Activated CD8-positive, alpha-beta memory T cell treated with anti-CD3 and anti-CD28 coated beads for 24 hours (primary cell): ENCODE results near the gene CA7.
"Not testable (repeated sequence)": the region's sequence is repeated elsewhere in the genome, so short reads cannot be mapped to it uniquely, and the experiment has no call there.

ENCODE experiments used
- DNase-seq: peaks from one replicate; pipeline ENCODE4 v3.0.0-alpha.2; 2020

Gene CA7

DNA sequence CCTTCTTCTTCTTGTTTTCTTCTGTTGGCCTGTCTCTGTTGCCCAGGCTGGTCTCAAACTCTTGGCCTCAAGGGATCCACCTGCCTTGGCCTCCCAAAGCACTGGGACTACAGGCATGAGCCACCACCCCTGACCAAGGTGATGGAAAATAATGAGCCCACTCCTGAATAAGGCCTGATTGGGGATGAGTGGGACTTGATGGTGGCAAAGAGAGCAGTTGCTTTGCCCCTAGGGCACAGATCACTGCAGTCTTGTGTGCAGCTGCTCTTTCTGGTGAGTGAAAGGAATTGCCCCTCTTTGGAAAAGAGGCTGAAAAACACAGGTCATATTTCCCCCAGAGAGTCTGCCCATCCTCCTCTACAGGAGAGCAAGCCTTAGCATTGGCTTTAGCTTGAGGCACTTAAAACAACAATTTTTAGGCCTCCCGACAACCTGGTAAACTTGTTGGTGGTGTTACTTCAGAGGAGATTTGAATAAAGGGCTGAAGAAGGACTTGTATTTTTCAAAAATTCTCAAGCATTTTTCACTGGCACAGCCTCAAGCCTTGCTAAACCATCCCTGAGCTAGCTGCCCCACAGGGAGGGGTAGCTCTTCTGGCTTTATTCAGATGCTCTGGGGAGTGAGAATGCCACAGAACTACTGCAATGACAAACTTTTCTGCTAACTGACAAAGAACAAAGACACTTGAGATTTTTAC lies 30.0 kb downstream of the CA7 start:
- peak; percentile 70 for DNase-seq

DNA sequence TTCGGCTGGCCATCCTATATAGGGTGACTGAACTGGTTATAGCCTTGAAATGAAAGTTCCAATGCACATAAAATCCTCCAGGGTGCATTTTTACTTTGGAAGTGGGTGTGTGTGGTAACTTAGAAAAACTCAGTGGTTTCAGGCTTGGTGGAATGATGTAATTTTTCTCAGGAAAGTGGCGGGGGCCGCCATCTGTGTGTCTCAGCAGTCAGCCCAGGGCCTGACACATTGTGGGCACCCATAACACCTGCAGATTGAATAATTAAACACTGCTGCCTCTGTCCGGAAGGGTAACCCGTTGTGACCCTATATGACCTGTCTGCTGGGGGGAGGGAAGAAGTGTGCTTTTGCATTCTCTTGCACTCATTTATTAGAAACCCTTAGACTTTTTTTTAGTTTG lies 33.9 kb downstream of the CA7 start:
- peak; percentile 78 for DNase-seq

DNA sequence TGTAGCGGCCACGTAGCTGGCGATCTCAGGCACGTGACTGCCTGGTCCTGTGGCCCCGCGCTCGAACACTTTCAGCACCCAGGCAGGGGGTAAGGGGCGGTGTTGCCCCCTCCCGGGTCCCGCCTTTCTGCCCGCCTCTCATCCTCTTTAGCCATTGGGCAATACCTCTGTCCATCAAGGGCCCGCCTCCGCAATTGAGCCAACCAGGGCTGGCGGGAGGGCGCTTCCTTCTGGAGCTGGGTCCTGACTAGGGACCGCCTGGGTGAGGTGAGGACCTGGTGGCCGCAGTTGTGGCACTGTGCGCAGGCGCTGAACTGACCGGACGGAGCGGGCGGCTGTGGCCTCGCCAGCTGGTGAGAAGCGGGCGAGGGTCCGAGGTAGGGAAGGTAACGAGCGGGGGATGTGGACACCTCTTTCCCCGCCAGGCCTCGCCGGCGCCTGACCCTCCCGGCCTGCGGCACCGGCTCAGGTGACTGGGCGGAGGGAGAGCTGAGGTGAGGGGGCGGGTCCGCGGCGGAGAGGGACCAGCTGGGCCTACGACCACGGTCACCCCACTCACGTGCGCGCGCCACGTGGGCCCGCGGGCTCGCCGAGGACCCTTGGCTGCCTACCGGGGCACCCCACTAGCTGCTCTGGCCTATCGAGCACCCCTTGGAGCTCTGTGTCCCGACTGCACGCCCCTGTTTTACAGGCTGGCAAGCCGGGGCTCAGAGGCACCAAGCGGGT lies 36.2 kb downstream of the CA7 start, which contains the start of gene PDP2:
Gene PDP2 (plus strand): TSS at position 228 of the 726 bp plus-strand sequence. CDS start 3,770 bp downstream, outside the sequence.
- DNase-seq = peak; percentile 97

DNA sequence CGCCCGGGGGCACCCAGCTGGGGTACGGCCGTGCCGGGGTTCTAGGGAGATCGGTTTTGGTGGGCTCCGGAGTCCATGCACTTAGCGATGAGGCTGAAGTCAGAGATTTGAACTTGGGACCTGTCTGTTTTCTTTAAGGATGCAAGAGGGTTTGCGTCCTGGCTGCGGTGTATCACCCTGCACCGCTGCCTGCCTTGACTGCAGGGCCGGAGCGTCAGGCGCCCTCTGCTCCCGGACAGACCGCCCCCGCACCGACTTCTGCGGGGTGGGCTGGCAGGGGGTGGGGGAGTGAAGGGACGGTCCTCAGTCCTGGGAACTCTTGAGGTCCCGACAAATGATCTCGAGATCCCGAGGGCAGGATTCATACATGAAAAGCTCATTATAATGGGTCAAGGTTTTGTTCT lies 36.8 kb downstream of the CA7 start:
- no peak for DNase-seq

DNA sequence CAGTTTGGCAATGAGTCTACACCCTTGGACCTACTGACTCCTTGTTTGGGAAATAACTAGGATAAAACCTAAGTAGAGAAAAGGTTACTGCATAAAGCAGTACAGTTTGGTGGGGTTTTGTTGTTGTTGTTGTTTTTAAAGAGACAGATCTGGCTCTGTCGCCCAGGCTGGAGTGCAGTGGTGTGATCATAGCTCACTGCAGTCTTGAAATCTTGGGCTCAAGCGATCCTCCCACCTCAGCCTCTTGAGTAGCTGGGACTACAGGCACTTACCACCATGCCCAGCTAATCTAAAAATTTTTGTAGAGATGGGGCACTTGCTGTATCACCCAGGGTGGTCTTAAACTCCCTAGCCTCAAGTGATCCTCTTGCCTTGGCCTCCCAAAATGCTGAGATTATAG lies 37.3 kb downstream of the CA7 start:
- no peak for DNase-seq

DNA sequence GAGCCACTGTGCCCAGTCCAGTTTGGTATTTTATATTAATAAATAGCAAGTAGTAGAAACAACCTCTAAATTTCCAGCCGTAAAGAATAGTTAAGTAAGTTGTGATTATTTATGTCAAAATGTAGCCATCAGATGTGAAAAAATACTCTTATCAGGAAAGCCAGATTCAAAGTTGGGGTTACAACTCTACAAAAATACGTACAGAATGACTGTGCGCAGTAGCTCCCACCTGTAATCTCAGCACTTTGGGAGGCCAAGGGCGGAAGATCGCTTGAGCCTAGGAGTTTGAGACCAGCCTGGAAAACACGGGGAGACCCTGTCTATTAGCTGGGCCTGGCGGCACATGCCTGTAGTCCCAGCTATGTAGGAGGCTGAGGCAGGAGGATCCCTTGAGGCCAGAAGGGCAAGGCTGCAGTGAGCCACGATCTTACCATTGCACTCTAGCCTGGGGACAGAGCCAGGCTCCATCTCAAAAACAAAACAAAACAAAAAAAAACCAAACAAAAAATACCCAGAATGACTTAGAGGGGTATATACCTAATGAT lies 37.8 kb downstream of the CA7 start:
- DNase-seq = no peak

DNA sequence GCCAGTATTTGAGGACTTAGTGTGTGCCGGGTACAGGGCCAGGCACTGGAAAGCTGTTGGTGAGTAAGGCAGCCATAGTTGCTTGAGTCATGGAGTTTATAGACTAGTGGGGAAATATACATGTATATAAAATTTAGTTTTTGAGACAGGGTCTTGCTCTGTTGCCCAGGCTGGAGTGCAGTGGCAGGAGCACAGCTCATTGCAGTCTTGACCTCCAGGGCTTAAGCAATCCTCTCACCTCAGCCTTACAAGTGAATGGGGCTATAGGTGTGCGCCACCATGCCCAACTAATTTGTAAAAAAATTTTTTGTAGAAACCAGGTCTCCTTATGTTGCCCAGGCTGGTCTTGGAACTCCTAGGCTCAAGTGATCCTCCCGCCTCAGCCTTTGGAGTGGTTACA lies 38.5 kb downstream of the CA7 start:
- DNase-seq = no peak

DNA sequence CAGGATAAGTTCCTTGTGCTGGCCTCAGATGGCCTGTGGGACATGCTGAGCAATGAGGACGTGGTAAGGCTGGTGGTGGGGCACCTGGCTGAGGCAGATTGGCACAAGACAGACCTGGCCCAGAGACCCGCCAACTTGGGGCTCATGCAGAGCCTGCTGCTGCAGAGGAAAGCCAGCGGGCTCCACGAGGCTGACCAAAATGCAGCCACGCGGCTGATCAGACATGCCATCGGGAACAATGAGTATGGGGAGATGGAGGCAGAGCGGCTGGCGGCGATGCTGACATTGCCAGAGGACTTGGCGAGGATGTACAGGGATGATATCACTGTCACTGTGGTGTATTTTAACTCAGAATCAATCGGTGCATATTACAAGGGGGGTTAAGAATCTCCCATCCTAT lies 41.3 kb downstream of the CA7 start:
- no peak for DNase-seq

DNA sequence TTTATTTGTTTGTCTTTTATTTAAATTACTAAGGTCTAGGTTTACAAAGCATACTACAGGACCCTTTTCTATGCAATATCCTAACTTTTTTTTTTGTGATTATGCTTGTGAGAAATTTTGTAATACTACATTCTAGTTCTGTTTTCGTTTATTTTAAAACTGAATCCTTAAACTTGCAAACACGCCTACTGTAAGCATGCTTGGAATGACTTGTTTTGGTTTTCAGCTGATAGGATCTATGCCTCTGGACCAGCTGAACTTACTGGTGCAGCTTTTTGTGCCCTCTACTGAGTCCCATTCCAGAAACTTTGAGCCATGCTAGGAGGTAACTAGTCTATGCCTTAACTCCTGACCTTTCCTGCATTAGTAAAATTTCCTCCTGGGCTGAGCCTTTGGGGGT lies 42.1 kb downstream of the CA7 start:
- no peak for DNase-seq

DNA sequence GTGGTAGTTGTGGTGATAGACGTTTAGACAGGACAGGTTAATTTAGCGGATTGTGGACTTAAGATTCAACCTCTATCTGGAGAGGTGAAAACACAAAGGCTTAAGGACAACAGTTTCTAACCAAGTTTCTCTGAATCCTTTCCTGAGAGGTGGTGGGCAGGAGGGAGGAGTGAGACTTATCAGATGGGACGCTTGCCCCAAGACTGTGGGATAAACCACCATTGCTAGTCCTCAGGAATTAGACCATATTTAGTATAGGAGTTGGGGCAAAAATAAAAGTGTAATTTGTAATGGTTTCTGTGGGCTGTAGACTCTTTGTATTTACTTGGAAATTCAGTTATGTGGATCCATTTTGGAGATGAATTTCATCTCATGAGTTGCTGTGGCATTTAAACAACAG lies 42.7 kb downstream of the CA7 start:
- DNase-seq = no peak

DNA sequence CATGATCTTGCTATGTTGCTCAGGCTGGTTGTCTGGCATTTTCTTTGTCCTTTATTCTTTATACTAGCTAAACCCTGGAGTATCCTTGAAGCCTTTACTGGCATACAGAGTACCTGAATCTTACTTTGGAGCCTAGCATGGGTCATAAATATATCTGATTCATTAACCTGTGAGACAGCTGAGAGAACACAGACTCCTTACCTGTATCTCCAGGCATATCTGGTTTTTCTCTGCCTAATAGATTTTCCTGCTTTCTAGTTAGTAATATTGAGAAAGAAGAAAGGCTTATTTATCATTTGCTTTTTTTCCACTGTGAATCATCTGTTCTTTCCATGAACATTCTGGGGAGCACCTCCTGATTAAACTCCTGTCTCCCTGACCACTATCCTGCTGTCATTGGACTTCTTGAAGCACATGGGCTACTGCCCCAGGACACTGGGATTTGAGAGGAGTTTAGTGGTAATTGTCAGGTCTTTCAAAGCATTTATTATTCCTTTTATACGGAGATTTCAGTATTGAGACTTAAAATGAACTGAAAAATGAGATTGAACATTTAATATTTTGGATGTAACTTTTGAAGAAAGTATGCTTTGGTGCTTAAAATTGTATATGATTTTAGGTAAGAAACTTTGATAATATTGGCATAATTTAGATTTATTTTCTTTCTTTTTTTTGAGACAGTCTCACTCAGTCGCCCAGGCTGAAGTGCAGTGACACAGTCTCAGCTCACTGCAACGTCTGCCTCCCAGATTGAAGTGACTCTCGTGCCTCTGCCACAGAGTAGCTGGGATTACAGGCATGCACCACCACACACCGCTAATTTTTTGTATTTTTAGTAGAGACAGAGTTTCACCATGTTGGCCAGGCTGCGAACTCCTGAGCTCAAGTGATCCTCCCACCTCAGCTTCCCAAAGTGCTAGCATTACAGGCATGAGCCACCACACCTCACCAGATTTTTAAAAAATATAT lies 44.7 kb downstream of the CA7 start:
- no peak for DNase-seq

DNA sequence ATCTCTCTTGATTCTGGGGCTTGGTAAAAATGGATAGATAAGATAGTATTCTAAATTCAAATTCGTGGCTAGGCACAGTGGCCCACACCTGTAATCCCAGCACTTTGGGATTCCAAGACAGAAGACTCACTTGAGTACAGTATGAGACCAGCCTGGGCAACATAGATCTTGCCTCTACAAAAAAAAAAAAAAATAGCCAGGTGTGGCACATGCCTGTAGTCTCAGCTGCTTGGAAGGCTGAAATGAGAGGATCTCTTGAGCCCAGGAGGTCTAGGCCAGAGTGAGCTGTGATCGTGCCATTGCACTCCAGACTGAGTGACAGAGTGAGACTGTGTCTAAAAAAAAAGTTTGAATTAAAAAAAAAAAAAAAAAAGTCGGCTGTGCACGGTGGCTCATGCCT lies 45.4 kb downstream of the CA7 start:
- no peak for DNase-seq

DNA sequence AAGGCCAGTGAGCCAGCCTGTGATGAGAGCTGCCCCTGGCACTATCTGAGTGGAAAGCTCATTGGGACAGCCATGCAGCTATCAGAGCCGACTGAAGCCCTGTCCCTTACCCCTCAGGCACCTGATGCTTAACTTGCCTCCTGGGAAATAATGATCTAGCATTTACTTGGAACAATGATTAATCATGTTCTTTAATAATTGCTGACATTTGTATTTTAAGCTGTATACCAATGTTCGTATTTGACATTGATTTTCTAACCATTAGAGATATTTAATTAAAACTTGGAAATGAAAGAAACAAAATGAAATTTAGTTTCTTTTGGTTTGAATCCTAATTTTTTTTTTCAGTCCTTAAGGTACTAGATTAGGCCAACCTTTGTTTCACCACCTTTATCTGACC lies 46.6 kb downstream of the CA7 start:
- DNase-seq = no peak

DNA sequence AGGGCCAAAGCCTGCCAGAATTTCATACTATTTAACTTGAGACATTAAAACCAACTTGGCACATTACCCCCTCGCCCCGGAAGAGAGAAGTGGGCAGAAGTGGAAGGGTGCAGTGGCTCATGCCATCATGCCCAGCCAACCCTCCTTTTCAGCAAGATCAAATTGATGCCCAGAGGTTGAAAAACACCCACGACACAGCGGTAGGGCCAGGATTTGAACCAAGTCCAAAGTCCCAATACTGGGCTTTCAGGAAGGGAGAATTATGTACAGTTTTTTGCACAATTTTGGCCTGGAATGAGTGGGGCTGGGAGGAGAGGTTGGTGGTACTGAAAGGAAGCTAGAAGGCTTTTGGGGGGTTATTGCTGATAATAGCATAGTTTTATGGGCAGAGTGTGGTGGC lies 47.1 kb downstream of the CA7 start:
- DNase-seq = no peak

DNA sequence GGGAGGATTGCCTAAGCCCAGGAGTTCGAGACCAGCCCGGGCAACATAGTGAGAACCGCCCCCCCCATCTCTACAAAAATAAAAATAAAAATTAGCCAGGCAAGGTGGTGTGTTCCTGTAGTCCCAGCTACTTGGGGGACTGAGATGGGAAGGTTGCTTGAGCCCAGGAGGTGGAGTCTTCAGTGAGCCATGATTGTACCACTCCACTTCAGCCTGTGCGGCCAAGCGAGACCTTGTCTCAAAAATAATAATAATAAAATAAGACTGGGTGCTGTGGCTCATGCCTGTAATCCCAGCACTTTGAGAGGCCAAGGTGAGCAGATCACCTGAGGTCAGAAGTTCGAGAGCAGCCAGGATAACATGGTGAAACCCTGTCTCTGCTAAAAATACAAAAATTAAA lies 47.6 kb downstream of the CA7 start:
- no peak for DNase-seq

DNA sequence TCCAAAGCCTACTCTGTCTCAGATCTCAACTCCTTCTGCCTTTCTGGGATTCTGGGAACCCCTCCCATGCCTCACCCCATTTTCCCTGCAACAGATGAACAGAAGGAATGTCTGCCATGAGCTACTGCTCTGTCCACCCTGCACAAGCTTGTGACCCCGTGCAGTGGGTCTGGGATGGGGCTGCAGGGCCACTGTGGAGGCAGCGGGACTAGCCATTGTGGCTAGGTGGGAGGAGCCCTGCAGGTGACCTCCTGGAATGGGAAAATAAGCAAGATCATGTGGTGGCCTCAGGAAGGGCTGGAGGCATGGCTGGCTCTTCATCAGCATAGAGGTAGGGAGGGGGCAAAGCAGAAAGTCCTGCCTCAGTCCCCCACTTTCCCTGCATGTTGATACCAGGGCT lies 49.8 kb downstream of the CA7 start:
- DNase-seq = no peak

DNA sequence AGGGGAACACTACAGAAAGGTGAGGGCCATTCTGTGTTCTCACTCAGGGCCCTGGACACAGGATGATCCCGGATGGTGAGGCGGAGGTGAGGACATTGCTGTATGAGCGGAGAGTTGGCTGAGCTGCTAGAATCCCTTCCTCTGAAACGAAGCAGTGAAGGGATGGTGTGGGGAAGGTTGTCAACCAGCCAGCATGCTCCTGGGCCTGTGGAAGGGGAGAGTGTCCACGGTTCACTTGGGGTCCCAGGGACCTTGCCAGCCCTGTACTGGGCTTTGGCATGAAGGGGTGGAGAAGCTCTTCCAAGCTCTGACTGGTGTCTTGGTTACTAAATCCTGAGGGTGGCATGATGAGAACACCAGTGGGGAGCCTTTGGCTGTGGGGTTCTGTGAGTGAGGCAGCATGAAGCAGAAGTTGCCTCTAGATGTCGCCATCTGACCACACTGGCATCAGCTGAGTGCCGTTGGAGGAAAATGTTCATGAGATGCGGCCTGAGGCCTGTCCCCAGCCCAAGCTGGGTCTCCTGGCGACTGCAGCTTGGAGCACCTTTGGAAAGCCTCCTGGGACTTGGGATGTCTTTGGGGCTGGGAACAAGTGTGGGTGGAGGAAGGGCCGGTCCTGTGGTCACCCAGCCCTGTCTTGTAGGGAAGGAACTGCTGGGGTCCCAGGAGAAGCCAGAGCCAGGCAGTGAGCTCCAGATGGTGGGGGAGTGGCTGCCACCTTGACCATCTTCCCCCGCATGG lies 50.9 kb downstream of the CA7 start:
- peak; percentile 76 for DNase-seq

DNA sequence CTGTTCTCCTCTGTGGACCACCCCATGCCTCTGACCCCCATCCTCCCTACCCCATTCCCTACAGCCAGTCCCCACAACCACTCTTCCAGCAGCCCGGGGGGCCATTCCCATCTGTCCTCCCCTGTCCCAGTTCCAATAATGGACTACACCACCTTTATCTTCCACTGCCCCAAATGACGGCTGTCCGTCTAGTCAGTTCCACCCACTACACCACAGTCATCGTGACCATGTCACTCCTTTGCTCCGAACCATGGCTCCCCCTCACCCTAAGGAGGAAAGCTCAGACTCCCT lies 51.4 kb downstream of the CA7 start:
- DNase-seq = no peak

DNA sequence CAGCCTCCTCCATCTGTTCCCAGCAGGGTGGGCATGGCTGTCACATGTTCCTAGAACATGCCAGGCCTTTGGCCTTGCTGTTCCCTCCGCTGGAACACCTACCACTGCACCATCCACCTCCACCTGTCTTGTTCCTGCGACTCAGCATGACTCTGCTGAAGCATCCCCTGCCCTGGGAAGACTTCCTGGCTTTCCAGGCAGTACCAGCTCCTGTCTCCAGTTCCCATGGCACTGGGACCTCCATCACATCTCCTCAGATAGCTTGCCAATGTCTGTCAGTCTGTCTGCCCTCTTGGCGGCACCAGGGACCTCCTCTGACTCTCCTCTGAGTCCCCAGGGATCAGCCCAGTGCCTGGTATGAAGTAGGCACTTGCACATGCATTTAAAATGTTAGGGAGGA lies 51.8 kb downstream of the CA7 start:
- DNase-seq = no peak

DNA sequence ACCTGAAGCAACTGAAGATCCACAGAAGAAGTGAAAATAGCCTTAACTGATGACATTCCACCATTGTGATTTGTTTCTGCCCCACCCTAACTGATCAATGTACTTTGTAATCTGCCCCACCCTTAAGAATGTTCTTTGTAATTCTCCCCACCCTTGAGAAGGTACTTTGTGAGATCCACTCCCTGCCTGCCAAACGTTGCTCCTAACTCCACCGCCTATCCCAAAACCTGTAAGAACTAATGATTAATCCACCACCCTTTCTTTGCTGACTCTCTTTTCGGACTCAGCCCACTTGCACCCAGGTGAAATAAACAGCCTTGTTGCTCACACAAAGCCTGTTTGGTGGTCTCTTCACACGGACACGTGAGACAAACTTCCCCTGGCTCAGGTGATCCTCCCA lies 52.5 kb downstream of the CA7 start:
- DNase-seq = not testable (repeated sequence)

DNA sequence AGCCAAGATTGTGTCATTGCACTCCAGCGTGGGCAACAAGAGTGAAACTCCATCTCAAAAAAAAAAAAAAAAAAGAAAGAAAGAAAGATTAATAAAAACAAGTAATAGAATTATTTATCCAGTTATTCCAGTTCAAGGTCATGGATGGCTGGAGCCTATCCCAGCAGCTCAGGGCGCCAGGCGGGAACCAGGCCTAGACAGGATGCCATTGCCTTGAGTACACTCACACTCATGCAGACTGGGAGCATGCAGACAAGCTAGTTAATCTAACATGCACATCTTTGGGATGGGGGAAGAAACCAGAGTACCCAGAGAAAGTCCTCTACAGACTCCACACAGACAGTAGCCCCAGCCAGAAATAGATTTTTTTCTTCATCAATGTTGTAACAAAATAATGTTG lies 54.0 kb downstream of the CA7 start:
- DNase-seq = no peak

DNA sequence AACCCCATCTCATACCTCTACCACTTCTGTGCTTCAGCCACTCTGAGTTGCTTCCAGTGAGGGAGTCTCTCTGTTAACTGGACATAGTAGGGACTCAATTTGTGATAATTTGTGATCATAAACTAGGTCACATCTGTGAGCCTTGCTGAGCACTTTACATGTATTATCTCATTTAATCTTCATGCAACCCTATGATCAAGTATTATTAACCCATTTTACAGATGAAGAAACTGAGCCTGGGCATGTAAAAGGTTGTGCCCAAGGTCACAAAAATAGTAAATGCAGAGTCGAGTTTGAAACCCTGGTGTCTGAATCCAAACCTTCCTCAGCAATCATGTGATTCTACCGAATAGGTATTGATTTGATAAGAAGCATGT lies 54.7 kb downstream of the CA7 start:
- no peak for DNase-seq
